Neuronal stem cell (in vitro differentiated cells): ENCODE results near the gene TBPL1.
"Not testable (repeated sequence)": the region's sequence is repeated elsewhere in the genome, so short reads cannot be mapped to it uniquely, and the experiment has no call there.

Experiments used
- DNase-seq: peaks from one replicate; pipeline ENCODE4 v3.0.0-alpha.2; 2013; ENCODE audit warnings: low spot score
- H2AFZ ChIP-seq: one replicate; pipeline ENCODE4 v1.6.1; 2013; ENCODE audit warnings: mild to moderate bottlenecking, low read length, inconsistent platforms
- H2AK5ac ChIP-seq: 2 replicates; pipeline ENCODE4 v1.6.1; 2013; ENCODE audit warnings: low read depth, mild to moderate bottlenecking, inconsistent platforms, low read length, moderate library complexity, mixed read lengths
- H2BK120ac ChIP-seq: 2 replicates; pipeline ENCODE4 v1.6.1; 2013; ENCODE audit warnings: low read depth, mild to moderate bottlenecking, inconsistent platforms, low read length, moderate library complexity, mixed read lengths
- H2BK12ac ChIP-seq: one replicate; pipeline ENCODE4 v1.6.1; 2013; ENCODE audit warnings: low read length, inconsistent platforms
- H2BK15ac ChIP-seq: 2 replicates; pipeline ENCODE4 v1.6.1; 2013; ENCODE audit warnings: mild to moderate bottlenecking, low read length, inconsistent platforms, mixed read lengths
- H2BK5ac ChIP-seq: one replicate; pipeline ENCODE4 v1.6.1; 2013; ENCODE audit warnings: inconsistent platforms, mild to moderate bottlenecking, low read length, moderate library complexity
- H3K14ac ChIP-seq: one replicate; pipeline ENCODE4 v1.6.1; 2013; ENCODE audit warnings: low read length, inconsistent platforms
- H3K18ac ChIP-seq: 2 replicates; pipeline ENCODE4 v1.6.1; 2013; ENCODE audit warnings: low read length, inconsistent platforms
- H3K23ac ChIP-seq: 2 replicates; pipeline ENCODE4 v1.6.1; 2013; ENCODE audit warnings: low read depth, mild to moderate bottlenecking, mixed read lengths, low read length, inconsistent platforms; ENCODE audit not compliant: poor library complexity
- H3K27ac ChIP-seq: replicated peaks from 3 replicates; pipeline ENCODE4 v1.5.1; 2013; ENCODE audit warnings: low read length, inconsistent platforms
- H3K27me3 ChIP-seq, 3 experiments: 2 replicates each; pipeline ENCODE4 v1.6.1; 2013; ENCODE audit warnings: low read length in 3 of 3, mild to moderate bottlenecking in 2 of 3, inconsistent platforms in 1 of 3, low read depth in 1 of 3, mixed read lengths in 1 of 3, moderate library complexity in 1 of 3; ENCODE audit not compliant: control insufficient read depth in 3 of 3, insufficient read depth in 3 of 3
- H3K36me3 ChIP-seq, 2 donors: replicated peaks in 1 of 2; 2 replicates each; pipeline ENCODE4 v1.6.1; 2013; ENCODE audit warnings: low read length in 2 of 2; ENCODE audit not compliant: control insufficient read depth in 2 of 2, insufficient read depth in 2 of 2
- H3K4ac ChIP-seq: 2 replicates; pipeline ENCODE4 v1.6.1; 2013; ENCODE audit warnings: inconsistent platforms, mild to moderate bottlenecking, low read length, moderate library complexity
- H3K4me1 ChIP-seq, 2 donors: 1 replicate in 1 of 2; 2 replicates in 1 of 2; pipeline ENCODE4 v1.6.1; 2013; ENCODE audit warnings: low read length in 2 of 2, low read depth in 1 of 2; ENCODE audit not compliant: control insufficient read depth in 2 of 2, insufficient read depth in 1 of 2
- H3K4me2 ChIP-seq: one replicate; pipeline ENCODE4 v1.6.1; 2013; ENCODE audit warnings: mild to moderate bottlenecking, low read length, inconsistent platforms; ENCODE audit not compliant: insufficient read depth, poor library complexity, severe bottlenecking
- H3K4me3 ChIP-seq, 2 donors: 2 replicates each; pipeline ENCODE4 v1.5.1; 2013; ENCODE audit warnings: low read length in 2 of 2, mild to moderate bottlenecking in 2 of 2, inconsistent platforms in 1 of 2, moderate library complexity in 1 of 2
- H3K79me1 ChIP-seq: one replicate; pipeline ENCODE4 v1.6.1; 2013; ENCODE audit warnings: low read depth, mild to moderate bottlenecking, inconsistent platforms, low read length, moderate library complexity
- H3K9ac ChIP-seq: one replicate; pipeline ENCODE4 v1.6.1; 2013; ENCODE audit warnings: mild to moderate bottlenecking, low read depth, low read length, inconsistent platforms; ENCODE audit not compliant: poor library complexity
- H3K9me3 ChIP-seq, 2 donors: replicated peaks in 1 of 2; 2 replicates each; pipeline versions ENCODE3 to v1.6.1; 2013; ENCODE audit warnings: low read length in 2 of 2, mild to moderate bottlenecking in 2 of 2, inconsistent platforms in 1 of 2, low read depth in 1 of 2, mixed read lengths in 1 of 2, moderate library complexity in 1 of 2; ENCODE audit not compliant: control insufficient read depth in 2 of 2, insufficient read depth in 1 of 2
- H4K8ac ChIP-seq: one replicate; pipeline ENCODE4 v1.6.1; 2013; ENCODE audit warnings: low read depth, mild to moderate bottlenecking, inconsistent platforms, low read length, moderate library complexity
- H4K91ac ChIP-seq: one replicate; pipeline ENCODE4 v1.6.1; 2013; ENCODE audit warnings: low read length, low read depth, mild to moderate bottlenecking, inconsistent platforms; ENCODE audit not compliant: poor library complexity
- WGBS, 2 donors: extraction: QIAGEN DNeasy Blood & Tissue Kit; methylation state at CpG; one replicate each; pipeline ENCODE4 v1.1.7; 2013; ENCODE audit warnings: missing lambda C conversion rate in 2 of 2, mixed read lengths in 1 of 2; ENCODE audit not compliant: insufficient read length in 2 of 2, insufficient replicate concordance in 1 of 2; ENCODE audit errors: extremely low coverage in 2 of 2; 5-methylcytosine and 5-hydroxymethylcytosine counted together

Gene TBPL1

DNA sequence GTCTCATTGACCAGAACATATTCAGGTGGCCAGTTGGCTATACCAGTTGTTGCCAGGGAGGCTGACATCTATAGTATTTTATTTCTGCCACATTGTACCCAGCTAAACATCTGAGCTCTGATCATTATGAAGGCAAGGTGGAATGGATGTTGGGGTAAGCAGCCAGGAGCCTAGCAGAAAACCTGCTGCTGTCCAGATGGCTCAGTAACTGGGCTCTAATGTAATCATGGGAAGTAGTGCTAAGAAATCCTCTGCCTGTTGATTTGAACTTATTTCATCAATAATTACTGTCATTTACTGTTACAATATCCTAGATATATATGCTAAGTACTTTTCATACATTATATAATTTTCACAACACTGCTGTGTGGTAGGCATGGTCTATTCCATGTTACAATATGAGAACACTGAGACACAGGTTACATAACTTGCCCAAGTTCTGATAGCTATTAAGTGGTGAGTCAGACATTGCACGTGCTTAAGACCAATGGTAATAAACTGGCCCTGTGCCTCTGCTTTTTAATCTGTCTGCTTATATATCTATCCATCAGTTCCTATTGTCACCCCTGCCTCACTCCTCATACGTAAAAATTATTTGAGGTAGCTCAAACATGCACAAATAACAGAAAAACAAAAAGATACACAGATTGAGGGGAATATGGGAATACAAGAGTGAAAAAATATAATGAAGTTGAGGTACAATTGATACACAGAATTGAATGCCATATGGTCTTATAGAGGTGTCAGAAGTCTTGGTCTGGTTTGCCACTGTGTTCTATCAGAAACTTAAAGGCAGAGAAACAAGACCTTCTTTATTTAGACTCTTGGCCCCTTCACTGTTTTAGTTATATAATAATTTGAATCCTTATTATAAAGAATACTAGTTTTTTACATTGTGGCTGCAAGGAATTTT is 25.2 kb downstream of the TBPL1 start:
- no peak overlapping the region for H3K27ac ChIP-seq
- no peak overlapping the region for H3K4me2 ChIP-seq
- WGBS, 2 donors = no CpG with 5 or more reads among the region's 2 CpGs
- H2BK15ac ChIP-seq = no peak overlapping the region
- no peak overlapping the region for H3K14ac ChIP-seq
- no peaks in the 10 kb centered on the region for H3K9me3 ChIP-seq
- H3K9ac ChIP-seq = no peak overlapping the region
- H3K4me1 ChIP-seq = peaks cover 2% of the 10 kb centered on the region in 2 donors
- no peak overlapping the region for H3K4ac ChIP-seq
- H2AK5ac ChIP-seq = no peak overlapping the region
- no peak overlapping the region for H2BK12ac ChIP-seq
- H4K91ac ChIP-seq = no peak overlapping the region
- no peak overlapping the region for H2BK5ac ChIP-seq
- H2AFZ ChIP-seq = no peak overlapping the region
- H4K8ac ChIP-seq = no peak overlapping the region
- no peak overlapping the region for H3K23ac ChIP-seq
- no peak overlapping the region for H2BK120ac ChIP-seq
- no peak for DNase-seq
- H3K4me3 ChIP-seq = no peak overlapping the region
- peaks cover 2% of the 10 kb centered on the region for H3K79me1 ChIP-seq
- peaks cover 0 to 34% of the 10 kb centered on the region in 2 donors for H3K36me3 ChIP-seq
- no peak overlapping the region for H3K18ac ChIP-seq
- no peaks in the 10 kb centered on the region for H3K27me3 ChIP-seq

DNA sequence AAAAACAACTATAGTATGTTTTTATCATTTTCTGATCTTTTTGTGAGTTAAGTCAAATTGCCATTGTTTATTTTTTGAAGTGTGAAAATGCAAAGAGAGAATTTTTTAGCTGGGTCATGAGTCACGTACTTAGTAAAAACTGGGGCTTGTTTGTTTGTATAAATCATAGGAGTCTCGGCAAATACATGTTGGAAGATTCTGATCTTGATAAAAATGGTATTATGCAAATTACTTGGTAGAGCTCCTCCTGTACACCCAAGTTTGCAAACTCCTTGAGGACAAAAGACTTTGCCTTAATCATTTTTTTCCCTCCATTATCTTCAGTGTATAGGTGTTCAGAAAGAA is 25.8 kb downstream of the TBPL1 start:
- H2BK12ac ChIP-seq = no peak overlapping the region
- H2AK5ac ChIP-seq = no peak overlapping the region
- H3K27me3 ChIP-seq = no peaks in the 10 kb centered on the region
- no peak overlapping the region for H3K14ac ChIP-seq
- H3K9me3 ChIP-seq = no peaks in the 10 kb centered on the region
- no peak overlapping the region for H2AFZ ChIP-seq
- no peak overlapping the region for H3K4ac ChIP-seq
- H3K27ac ChIP-seq = no peak overlapping the region
- no peak overlapping the region for H3K23ac ChIP-seq
- peaks cover 0 to 2% of the 10 kb centered on the region in 2 donors for H3K4me1 ChIP-seq
- no peak overlapping the region for H2BK15ac ChIP-seq
- peaks cover 2% of the 10 kb centered on the region for H3K79me1 ChIP-seq
- no peak overlapping the region for H3K4me2 ChIP-seq
- H2BK5ac ChIP-seq = no peak overlapping the region
- no peak overlapping the region for H3K18ac ChIP-seq
- DNase-seq = no peak
- H3K4me3 ChIP-seq = no peak overlapping the region
- no peak overlapping the region for H4K91ac ChIP-seq
- H3K36me3 ChIP-seq = peaks cover 0 to 40% of the 10 kb centered on the region in 2 donors
- WGBS, 2 donors = no CpG with 5 or more reads among the region's 2 CpGs
- H3K9ac ChIP-seq = no peak overlapping the region
- H4K8ac ChIP-seq = no peak overlapping the region
- no peak overlapping the region for H2BK120ac ChIP-seq

DNA sequence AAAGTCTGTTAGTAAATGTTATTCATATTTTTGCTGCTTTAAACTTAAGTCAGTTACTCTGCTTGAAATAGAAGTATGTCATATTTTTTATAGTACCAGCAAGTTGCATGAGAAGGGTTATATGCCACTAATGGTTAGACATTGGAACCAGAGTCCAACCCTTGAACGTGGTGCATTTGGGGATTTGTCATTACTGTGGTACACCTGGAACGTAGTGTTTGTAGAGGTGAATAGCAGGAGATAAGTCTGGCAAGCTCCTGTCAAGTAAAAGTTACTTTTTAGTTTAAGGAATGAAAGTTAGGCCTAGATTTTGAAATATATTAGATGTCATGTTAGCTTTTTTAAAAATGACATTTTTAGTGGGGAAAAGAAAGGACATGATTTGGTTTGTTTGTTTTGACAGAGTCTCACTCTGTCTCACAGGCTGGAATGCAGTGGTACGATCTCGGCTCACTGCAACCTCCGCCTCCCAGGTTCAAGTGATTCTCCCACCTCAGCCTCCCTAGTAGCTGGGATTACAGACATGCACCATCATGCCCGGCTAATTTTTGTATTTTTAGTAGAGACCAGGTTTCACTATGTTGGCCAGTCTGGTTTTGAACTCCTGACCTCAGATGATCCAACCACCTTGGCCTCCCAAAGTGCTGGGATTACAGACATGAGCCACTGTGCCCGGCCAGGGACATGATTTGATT is 26.4 kb downstream of the TBPL1 start:
- H3K79me1 ChIP-seq, DNase-seq: not testable (repeated sequence)
- WGBS, 2 donors = no CpG with 5 or more reads among the region's 7 CpGs

DNA sequence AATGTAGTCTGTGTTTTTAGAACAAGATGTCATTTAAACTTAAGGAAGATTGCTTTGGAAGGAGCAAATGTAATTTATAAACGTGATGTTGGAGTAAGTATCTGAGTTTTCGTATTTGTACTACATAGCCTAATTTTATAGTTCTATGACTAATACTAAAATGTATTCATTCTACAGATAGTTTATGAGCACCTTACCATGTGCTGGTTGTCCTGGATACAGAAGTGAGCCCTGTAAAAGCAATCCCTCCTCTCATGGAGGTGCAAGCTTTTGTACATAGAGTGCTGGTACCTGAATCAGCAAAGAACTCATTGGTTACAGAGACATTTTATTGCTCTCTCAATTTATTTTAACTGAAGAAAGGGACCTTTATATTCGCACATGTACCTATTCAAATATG is 27.1 kb downstream of the TBPL1 start:
- Histone ChIP-seq H3K4ac (no peak overlapping the region), H3K27ac (no peak overlapping the region), H2BK5ac (no peak overlapping the region), H3K4me1 (peaks cover 0 to 2% of the 10 kb centered on the region in 2 donors), H2AK5ac (no peak overlapping the region), H4K8ac (no peak overlapping the region), H2AFZ (no peak overlapping the region), H4K91ac (no peak overlapping the region), H3K18ac (no peak overlapping the region), H3K9ac (no peak overlapping the region), H2BK12ac (no peak overlapping the region), H3K9me3 (no peaks in the 10 kb centered on the region), H3K36me3 (peaks cover 0 to 52% of the 10 kb centered on the region in 2 donors), H3K4me2 (no peak overlapping the region), H2BK15ac (no peak overlapping the region), H3K4me3 (no peak overlapping the region), H3K79me1 (peaks cover 2% of the 10 kb centered on the region), H3K14ac (no peak overlapping the region), H2BK120ac (no peak overlapping the region), H3K27me3 (no peaks in the 10 kb centered on the region), H3K23ac (no peak overlapping the region)
- WGBS, 2 donors = no CpG with 5 or more reads among the region's 3 CpGs
- no peak for DNase-seq

More for the DNA sequence above, 26.4 kb downstream of the TBPL1 start:
- not testable (repeated sequence) for H3K9me3 ChIP-seq, H2AFZ ChIP-seq, H3K27me3 ChIP-seq, H3K23ac ChIP-seq, H4K8ac ChIP-seq, H3K4ac ChIP-seq, H2AK5ac ChIP-seq, H3K18ac ChIP-seq, H3K9ac ChIP-seq, H3K4me3 ChIP-seq, H2BK120ac ChIP-seq, H3K4me2 ChIP-seq, H2BK12ac ChIP-seq, H3K4me1 ChIP-seq, H2BK15ac ChIP-seq, H3K27ac ChIP-seq, H3K14ac ChIP-seq, H2BK5ac ChIP-seq, H4K91ac ChIP-seq
- H3K36me3 ChIP-seq = peaks cover 0 to 46% of the 10 kb centered on the region in 2 donors
